MCF 10A (cell line): ENCODE results near the gene CCDC102B. TPM values are rescaled to one million over a fixed set of nuclear protein-coding genes. Genes with fewer than 3 reads are reported as not detected.

ENCODE experiments used
- BruUV-seq: library from RNA; stranded (reverse); fragments of 400-500 nt; replicated peaks from 2 replicates; lab custom pipeline; 2021; lab: Mats Ljungman, UMichigan
- CTCF ChIA-PET: fragments of 300-600 bp; sonication (Branson Sonifier 250); formaldehyde crosslinking; extraction: SDS; loops from one replicate; lab custom pipeline; 2021; ENCODE audit warnings: antibody characterized with exemption, inconsistent platforms; lab: Yijun Ruan, JAX
- POLR2A ChIA-PET: fragments of 300-600, 350-650 bp; sonication (Branson Sonifier 250); formaldehyde crosslinking; extraction: SDS; loops from one replicate; lab custom pipeline; 2020; ENCODE audit warnings: antibody characterized with exemption, inconsistent platforms; lab: Yijun Ruan, JAX
- DNase-seq: peaks from one replicate; pipeline ENCODE4 v3.0.0-alpha.2; 2018; ENCODE audit not compliant: unreplicated experiment
- H3K27ac Mint-ChIP-seq: one replicate; pipeline ENCODE4 v1.8.0; 2022; ENCODE audit warnings: mild to moderate bottlenecking, low read depth, mixed read lengths; ENCODE audit not compliant: unreplicated experiment
- H3K27me3 Mint-ChIP-seq: one replicate; pipeline ENCODE4 v1.8.0; 2022; ENCODE audit warnings: mixed read lengths; ENCODE audit not compliant: insufficient read depth, unreplicated experiment
- H3K36me3 Mint-ChIP-seq: one replicate; pipeline ENCODE4 v1.8.0; 2022; ENCODE audit warnings: mild to moderate bottlenecking, moderate library complexity, mixed read lengths; ENCODE audit not compliant: insufficient read depth, unreplicated experiment
- H3K4me1 Mint-ChIP-seq: one replicate; pipeline ENCODE4 v1.8.0; 2022; ENCODE audit warnings: mixed read lengths; ENCODE audit not compliant: insufficient read depth, unreplicated experiment
- H3K4me3 Mint-ChIP-seq: one replicate; pipeline ENCODE4 v1.8.0; 2022; ENCODE audit warnings: mild to moderate bottlenecking, moderate library complexity, mixed read lengths; ENCODE audit not compliant: unreplicated experiment
- H3K9me3 Mint-ChIP-seq: one replicate; pipeline ENCODE4 v1.8.0; 2022; ENCODE audit warnings: mixed read lengths; ENCODE audit not compliant: unreplicated experiment
- CTCF ChIP-seq: fragments of 200-600 bp; IDR thresholded peaks from one replicate; pipeline ENCODE4 v1.8.0; 2022; ENCODE audit warnings: antibody characterized with exemption, mild to moderate bottlenecking; ENCODE audit not compliant: unreplicated experiment
- intact Hi-C: fragments of 100-400 bp; cut with micrococcal nuclease; formaldehyde crosslinking; loops from 2 replicates; pipeline ENCODE4 v1.14.1; 2022
- total RNA-seq: library from RNA; stranded (reverse); gene quantifications from 2 replicates; pipeline ENCODE4 v1.2.3, GENCODE V29; 2022

Gene CCDC102B
- total RNA-seq, 1 experiment from 2014 or later: 3.4 TPM

- Mint-ChIP-seq H3K27me3 (peaks cover 44% of the 10 kb centered on the region), H3K36me3 (no peaks in the 10 kb centered on the region), H3K4me1 (no peaks in the 10 kb centered on the region), H3K4me3 (no peak overlapping the region), H3K9me3 (no peaks in the 10 kb centered on the region), H3K27ac (no peak overlapping the region)
- no peak for TF ChIP-seq CTCF
- BruUV-seq: no TSS peak
- peak; percentile 20 for DNase-seq
- intact Hi-C loops: no loop called here
- ChIA-PET CTCF (interaction anchor here (0.6 kb wide), 1 partner anchor 59 kb away, joined by 3 read pairs; no protein-coding TSS in a partner anchor), POLR2A (no interaction called here)
These were observed 186.5 kb downstream of the CCDC102B start for GRCh38 chr18:68984342-68984741.

DNA sequence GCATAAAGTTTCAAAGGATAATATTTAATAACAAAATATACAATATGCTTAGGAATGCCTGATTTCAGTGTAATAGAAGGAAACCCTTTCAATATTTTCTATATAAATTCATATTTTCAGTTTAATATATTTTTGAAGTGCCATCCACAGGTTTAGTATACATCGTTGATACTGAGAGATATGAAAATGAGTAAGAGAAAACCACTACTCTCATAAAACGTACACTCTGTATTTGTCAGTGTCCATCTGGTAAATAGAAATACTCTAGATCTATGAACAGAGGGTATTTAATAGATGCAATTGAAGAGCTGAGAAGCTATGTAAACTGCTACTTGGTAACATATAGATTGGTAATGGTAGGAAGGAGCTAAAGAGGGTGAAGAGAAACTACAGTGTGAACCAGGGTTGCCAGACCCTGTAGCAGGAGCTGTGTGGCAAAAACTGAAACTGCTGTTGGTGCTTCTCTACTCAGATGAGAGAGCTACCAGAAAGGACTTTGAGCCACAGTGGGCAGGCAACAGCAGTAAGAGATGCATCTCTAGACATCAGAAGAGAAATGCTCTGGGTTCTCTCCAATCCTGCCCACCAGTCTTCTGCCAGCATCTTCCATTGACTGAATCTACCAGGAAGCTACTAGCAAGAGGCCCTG lies 187.4 kb downstream of the CCDC102B start:
- peaks cover 38% of the 10 kb centered on the region for H3K27me3 Mint-ChIP-seq
- TF ChIP-seq CTCF: no peak
- ChIA-PET POLR2A (no interaction called here), CTCF (interaction anchor here (0.5 kb wide), 1 partner anchor 1099 kb away, joined by 4 read pairs; no protein-coding TSS in a partner anchor)
- H3K4me1 Mint-ChIP-seq: no peaks in the 10 kb centered on the region
- no peaks in the 10 kb centered on the region for H3K36me3 Mint-ChIP-seq
- no peak overlapping the region for H3K27ac Mint-ChIP-seq
- H3K9me3 Mint-ChIP-seq: no peaks in the 10 kb centered on the region
- no peak overlapping the region for H3K4me3 Mint-ChIP-seq
- no peak for DNase-seq
- intact Hi-C loops: no loop called here
- BruUV-seq: no TSS peak

DNA sequence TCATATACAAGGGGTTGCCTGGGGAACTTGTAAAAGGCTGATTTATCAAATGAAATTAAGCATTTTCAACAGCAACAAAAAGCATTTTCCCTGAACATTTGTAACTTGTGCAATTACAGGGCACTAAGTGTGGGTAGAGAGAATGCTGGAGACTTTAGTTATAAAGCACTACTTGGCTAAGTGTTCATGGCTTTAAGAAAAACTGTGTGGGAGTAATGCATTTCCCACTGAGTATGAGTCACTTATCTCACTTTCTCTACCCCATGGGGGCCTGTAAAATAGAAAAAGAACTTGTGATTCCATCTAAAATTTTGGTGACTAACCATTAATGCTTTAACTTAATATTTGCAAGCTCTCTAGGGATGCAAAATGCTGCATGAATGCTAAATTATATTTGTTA lies 193.4 kb downstream of the CCDC102B start:
- BruUV-seq: no TSS peak
- DNase-seq: peak; percentile 23
- POLR2A ChIA-PET: no interaction called here
- no peaks in the 10 kb centered on the region for H3K4me1 Mint-ChIP-seq
- peaks cover 14% of the 10 kb centered on the region for H3K27me3 Mint-ChIP-seq
- TF ChIP-seq CTCF: no peak
- H3K4me3 Mint-ChIP-seq: no peak overlapping the region
- intact Hi-C loops: no loop called here
- H3K9me3 Mint-ChIP-seq: no peaks in the 10 kb centered on the region
- H3K27ac Mint-ChIP-seq: no peak overlapping the region
- no peaks in the 10 kb centered on the region for H3K36me3 Mint-ChIP-seq
- CTCF ChIA-PET: no interaction called here

DNA sequence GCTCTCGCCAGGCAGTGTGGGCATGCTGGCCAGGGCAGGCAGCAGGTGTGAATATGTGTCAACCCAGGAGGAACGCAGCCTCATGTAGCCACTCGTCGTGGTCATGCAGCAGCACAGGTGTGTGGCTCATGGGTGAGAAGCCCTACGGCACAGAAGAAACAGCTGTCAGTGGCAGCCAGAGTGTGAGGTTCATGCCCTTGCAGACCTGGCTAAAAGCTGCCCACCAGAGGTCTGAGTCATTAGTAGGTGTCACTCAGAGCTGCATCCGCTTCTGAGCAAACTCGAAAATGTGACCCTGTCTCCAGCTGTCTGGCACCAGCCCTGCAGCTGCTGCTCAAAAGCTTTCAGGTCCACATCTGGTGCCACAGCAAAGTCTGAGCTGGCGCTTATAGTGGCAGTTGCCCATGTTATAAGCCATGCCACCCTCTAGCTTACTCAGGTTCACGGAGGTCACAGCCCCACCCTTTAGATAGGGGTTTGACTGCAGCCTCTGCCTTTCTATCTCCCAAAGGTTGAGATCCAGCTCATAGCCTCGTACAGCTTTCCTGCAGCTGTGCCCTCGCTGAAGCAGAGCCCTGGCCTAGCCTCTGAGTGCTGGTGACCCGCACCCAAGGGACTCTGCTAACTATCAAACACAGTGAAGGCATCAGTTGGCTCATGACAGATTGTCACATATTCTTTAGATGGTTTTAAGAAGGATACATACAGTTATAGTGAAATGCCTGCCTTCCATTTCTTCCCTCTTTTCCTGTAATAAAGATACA lies 195.0 kb downstream of the CCDC102B start:
- no peaks in the 10 kb centered on the region for H3K4me1 Mint-ChIP-seq
- ChIA-PET POLR2A (no interaction called here), CTCF (interaction anchor here (0.6 kb wide), 2 partner anchors 69 to 139 kb away, joined by 4 read pairs; no protein-coding TSS in a partner anchor)
- intact Hi-C loops: no loop called here
- no TSS peak for BruUV-seq
- no peak for DNase-seq
- no peaks in the 10 kb centered on the region for H3K9me3 Mint-ChIP-seq
- H3K4me3 Mint-ChIP-seq: no peak overlapping the region
- H3K27ac Mint-ChIP-seq: no peak overlapping the region
- TF ChIP-seq CTCF: no peak
- no peaks in the 10 kb centered on the region for H3K36me3 Mint-ChIP-seq
- H3K27me3 Mint-ChIP-seq: no peaks in the 10 kb centered on the region
